Renal pelvis (tissue), 4 donors: ENCODE data around the gene TGM6. TPM values are rescaled to one million over a fixed set of nuclear protein-coding genes. Genes with fewer than 3 reads are reported as not detected.

ENCODE experiments used
- DNase-seq: peaks from one replicate; pipeline ENCODE4 v3.0.0-alpha.2; 2013
- polyA plus RNA-seq, 3 donors: library from polyadenylated mRNA; unstranded; fragments of 120-200 nt; gene quantifications; one replicate each; pipeline ENCODE4 v1.2.1, GENCODE V29; 2013; ENCODE audit not compliant: insufficient read length in 3 of 3

Gene TGM6
- polyA plus RNA-seq, 3 donors: not detected

DNA sequence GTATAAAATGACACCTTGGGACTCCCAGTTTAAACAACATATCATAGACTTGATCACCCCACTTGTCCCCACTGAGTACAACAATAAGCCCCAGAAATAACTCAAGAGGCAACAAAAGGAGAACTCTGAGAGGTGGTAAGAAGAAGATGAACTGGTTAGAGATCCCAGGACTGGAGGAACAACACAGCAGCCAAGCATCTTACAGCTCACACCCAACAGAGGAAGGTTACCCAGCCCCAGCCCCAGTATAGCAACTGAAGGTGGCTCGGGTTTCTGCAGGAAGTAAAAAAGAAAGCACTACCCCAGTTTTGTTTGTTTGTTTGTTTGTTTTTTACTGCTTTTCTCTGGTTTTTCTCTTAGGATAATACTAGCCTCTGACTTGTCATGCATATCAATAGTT, 17.1 kb upstream of the TGM6 start:
- no peak for DNase-seq

DNA sequence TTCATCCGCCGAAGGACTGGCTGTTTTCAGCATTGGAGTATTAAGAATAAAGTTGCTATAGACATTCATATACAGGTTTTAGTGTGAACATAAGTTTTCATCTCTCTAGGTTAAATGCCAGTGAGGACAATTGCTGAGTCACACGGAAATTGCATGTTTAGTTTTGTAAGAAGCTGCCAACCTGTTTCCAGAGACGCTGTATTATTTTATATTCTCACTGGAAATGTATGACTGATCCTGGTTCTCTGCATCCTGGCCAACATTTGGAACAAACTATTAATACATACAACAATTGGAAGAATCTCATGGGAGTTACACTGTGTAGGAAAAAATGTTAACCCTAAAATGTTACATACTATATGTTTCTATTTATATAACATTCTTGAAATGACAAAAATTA, 16.7 kb upstream of the TGM6 start:
- DNase-seq: no peak

DNA sequence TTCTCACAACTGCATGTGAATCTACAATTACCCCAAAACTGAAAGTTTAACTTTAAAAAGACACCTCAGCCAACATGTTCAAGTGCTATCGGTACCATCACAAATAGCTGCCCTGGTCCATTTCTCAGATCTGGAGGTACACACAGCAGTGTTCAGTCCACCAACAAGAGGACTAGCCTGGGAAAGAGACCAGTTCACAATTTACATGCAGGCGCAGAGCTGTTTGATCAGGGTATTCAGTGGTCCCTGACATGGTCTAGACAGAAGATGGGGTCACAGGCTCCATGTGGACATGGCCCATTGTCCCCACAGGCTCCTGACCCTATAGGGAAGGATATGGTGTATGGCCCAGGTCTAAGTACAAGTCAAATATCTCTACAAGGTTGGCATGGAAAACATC, 15.6 kb upstream of the TGM6 start:
- no peak for DNase-seq

DNA sequence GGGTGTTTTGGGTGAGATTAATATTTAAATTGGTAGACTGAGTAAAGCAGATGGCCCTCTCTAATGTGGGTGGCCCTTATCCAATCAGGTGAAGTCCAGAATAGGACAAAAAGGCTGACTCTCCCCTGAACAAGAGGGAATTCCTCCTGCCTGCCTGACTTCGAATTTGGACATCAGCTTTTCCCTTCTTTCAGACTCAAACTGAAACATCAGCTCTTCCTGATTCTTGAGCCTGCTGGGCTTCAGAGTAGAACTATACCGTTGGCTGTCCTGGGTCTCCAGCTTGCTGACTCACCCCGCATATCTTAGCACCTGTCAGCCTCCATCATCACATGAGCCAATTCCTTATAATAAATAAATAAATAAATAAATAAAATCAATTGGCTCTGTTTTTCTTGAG, 15.0 kb upstream of the TGM6 start:
- no peak for DNase-seq

DNA sequence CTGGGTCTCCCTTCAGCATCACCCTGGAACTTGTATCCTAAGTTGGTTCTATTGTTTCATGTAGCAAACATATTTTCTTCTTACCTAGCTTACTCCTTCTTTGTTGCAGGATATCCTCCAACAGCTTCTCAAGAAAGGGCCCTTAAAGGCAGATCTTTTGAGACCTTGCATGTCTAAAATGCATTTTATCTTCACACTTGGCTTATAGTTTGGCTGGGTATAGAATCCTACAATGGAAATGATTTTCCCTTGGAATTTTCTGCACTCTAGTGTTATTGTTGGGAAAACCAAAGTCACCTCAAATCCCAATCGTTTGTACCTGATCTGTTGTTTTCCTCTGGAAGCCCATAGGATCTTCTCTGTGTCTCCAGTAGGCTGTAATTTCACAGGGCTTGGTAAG, 12.1 kb upstream of the TGM6 start:
- DNase-seq: no peak

DNA sequence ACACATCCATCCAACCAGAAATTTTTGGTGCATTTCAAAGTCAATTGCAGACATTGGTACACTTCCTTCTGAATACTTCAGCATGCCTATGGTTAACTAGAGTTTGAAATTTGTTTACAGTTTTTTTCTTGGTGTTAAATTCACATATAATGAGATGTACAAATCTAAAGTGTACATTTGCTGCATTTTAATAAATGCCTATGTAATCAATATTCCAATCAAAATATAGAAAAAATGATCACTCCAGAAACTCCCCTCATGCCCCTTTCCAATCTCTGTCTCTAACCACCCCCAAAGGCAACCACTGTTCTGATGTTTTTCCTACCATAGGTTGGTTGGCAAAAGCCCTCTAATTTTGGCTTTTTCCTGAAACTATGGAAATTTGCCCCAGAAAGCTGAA, 7.6 kb upstream of the TGM6 start:
- no peak for DNase-seq

DNA sequence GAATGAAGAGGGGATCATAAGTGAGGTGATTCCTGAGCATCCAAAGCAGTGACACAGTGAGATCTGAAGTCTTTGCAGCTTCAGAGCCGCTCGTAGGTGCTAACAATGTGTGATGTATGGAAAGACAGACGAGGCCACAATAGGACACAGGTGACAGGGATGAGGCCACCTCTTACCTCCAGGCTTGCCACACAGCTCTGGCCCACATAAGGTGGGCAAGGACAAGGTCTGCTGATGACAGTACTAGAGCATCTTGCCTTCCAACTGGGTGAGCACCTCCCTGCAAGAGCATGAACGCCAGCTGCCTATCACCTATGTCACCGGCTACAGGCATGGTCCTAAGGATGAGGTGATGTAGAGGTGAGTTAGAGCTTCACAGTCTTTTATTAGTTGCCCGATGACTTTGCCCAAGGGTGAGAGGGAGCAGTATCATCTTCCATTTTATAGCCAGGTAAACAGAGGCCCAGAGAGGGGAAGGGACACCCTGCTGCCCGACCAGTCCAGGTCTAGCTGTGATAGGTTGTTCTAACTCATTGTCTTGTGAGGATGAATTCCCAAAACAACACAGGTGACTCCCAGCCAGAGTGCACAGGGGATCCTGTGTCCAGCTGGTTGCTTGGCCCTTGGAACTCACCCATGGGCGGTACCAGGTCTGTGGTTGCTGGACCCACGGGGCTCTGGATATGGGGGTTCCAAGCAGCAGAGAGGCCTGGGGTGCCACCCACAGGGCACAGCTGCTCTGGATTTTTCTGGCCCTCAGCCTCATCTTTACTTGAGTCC, 6.2 kb upstream of the TGM6 start:
- no peak for DNase-seq

DNA sequence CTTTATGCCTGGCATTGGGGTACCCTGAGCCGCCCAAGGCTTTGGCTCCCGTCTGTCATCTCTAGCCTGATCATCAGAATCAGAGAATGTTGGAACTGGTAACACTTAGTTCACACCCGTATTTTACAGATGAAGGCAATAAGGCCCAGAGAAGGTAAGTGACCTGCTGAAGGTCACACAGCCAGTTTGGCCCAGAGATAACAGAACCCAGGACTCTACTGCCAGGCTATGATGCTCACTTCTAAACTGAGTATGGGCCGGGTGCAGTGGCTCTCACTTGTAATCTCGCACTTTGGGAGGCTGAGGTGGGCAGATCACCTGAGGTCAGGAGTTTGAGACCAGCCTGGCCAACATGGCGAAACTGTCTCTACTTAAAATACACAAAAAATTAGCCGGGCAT, 1.8 kb upstream of the TGM6 start:
- DNase-seq: no peak

DNA sequence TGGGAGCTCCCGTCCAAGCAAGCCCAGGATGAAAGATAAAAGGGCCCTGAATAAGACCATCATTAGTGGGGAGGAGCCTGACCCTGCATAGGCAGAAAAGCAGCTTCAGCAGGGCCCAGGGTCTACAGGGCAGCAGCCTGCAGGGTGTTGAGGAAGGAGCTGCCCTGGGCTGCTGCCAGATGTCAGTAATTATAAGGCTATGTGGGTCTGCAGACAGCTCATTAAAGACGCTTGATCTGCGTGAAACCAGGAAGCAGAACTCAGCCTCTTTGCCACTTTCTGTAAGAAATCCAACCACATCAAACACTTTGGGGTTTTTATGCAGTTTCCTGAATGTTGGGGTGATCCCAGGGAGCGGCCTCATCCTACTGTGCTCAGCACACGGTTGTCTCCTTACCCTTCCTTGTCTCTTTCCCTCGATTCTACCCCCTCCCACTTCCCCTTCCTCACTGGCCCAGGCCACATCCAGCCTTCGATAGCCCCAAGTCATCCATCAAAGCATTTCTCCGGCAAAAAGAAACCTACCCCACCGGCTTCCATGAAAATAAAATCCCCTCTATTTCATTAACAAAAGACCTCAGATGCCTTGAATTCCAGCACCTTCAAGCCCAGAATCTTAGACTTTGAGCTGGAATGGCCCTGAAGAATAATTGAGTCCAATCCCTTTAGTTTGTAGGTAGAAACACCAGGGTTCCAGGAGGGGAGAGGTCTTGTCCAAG, 1.0 kb upstream of the TGM6 start:
- DNase-seq: no peak

DNA sequence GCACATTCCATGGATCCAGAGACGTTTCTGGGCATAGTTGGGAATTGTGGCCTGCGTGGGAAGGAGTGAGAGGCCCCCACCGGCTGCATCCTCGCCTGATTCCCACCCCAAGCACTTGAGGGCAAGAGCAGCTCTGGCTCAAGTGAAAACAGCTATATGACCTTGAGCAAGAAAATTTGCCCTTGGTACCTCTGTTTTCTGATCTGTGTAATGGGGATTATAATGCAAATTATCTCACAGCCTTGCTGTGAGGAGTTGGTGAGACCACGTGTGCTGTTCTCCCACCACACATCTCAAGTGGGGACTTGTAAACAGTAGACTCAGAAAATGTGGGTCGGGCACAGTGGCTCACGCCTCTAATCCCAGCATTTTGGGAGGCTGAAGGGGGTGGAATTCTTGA, 602 bp downstream of the TGM6 start:
- no peak for DNase-seq

DNA sequence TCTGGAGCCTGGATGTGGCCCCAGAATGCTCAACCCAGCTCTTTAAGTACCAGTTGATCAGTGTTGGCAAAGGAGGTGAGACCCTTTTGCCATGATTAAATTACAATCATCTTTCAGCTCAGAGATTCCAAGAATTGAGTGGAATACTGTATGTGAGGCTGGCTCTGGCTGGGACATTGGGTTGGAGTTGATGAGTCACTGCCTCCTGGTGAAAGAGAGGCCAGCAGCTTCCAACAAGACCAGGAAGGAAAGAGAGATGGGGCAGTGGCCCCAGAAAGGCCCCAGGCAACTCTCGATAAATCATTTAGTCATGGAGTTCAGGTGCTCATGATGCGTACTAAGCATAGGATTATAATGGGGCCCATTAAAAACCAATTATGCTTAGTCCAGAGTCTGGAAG, 2.1 kb downstream of the TGM6 start:
- DNase-seq: no peak

DNA sequence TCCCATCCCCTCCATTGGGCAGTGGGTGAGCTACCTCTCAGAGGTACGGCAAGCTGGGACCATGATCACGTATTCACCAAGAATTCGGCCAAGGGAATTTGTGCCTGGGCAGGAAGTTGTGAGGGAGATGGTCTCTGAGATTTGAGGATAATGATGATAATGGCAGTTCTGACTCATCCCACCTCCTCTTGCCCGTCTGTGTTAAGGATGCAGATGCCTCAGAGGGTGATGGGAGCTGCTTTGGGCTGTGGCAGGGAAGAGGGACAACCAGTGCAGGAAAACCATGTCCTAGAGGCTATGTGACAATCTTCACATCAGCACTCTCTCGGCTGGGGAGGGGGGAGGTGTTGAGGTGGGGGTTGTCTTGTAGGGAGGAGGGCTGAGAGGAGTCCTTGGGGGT, 4.3 kb downstream of the TGM6 start:
- no peak for DNase-seq

DNA sequence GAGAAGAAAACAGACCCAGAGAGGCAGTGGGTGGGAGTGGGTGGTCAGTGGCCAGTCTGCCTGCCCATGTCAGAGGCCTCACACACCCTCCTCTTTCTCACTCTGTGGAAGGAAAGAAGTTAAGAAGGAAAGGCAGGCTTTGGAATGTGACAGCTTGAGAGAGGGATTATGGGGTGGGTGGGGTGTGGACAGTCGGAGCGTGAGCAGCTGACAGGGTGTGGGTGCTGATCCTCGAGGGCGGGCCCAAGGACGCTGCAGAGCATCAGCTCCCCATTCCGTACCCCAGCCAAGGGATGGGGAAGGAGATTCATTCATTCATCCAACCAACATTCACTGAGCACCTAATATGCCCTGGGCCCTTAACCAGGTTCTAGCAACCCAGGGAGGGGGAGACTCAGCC, 4.8 kb downstream of the TGM6 start:
- no peak for DNase-seq

DNA sequence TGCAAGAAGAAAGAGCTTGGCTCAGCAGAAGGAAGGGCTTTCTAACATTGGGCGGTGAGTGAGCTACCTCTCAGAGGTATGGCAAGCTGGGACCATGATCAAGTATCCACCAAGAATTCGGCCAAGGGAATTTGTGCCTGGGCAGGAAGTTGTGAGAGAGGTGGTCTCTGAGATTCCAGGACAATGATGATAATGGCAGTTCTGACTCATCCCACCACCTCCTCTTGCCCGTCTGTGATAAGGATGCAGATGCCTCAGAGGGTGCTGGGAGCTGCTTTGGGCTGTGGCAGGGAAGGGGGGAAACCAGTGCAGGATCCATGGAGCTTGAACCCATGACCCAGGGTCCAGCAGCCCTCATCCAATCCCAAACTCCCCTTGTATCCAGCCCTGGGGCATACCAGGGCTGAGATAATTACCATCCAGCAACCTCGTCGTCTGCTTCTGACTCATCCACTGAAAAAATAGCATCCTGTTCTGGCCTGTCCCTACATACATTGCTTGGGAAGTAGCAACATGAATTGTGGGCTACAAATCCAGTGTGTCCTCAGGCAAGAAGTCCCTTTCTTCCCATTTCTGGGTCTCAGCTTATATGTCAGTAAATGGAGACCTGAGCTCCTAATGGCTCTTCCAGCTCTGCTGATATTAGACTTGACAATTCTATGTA, 5.9 kb downstream of the TGM6 start:
- DNase-seq: no peak

DNA sequence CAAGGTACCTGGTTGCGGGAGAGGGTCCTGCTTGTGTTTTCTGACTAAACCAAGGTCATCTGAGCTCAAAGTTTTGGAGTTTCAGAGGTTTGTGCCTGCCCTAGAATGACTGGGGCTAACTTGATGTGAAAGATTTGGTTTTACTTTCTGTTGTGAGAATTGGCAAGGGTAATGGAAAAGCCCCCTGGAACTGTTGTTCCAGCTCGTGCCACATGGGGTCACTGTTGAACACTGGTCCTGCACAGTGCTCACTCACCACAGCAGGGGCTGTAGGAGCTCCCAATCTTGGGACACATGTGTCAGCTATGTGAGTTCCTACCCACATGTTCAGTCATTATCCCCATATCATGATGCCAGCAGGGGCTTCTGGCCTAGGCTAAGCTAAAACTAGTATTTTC, 6.5 kb downstream of the TGM6 start:
- DNase-seq: peak; percentile 5

DNA sequence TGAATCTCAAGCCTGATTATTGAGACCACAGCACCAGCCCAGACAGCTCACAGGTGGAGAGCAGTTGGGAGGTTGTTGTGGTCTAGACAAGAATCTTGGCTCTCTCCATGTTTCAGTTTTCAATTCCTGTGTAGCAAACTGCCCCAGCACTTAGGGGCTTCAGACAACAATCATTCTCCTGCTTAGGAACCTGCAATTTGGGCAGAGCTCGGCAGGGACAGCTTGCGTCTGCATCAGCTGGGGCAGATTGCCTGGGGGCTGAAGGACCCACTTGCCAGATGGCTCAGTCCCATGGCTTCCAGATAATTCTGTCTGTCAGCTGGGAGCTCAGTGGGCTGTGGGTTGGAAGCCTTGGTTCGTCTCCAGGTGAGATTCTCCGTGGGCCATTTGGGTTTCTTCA, 6.9 kb downstream of the TGM6 start:
- no peak for DNase-seq

DNA sequence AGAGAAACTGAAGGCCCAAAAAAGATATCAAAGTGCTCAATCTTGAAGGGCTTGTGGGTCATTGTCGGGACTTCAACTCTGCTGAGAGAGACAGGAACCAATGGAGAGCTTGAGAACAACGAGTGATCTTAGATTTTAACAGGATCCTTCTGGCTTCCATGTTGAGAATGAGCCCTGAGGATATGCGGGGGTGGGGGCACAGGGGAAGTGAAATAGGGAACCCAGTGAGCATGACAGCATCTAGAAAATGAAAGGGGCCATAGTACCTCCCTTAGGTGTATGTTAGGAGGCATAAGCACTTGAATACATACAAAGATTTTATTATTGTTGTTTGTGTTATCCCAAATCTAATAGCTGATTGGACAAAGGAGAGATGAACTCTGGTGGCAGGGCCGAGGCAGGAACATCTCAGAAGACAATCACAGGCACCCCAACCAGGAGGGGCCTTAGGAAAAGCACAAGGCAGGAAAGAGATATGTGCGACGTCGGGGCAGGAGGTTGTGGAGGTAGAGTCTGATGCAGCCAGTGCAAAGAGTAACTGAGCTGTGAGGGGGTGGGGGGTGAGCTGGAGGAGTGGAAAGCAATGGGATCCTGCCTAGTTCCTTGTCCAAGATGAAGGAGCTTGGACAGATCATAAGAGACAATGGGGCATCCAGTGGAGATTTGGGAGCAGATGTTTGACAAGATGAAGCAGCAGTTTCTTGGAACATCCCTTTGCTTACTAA, 10.4 kb downstream of the TGM6 start:
- DNase-seq: no peak

DNA sequence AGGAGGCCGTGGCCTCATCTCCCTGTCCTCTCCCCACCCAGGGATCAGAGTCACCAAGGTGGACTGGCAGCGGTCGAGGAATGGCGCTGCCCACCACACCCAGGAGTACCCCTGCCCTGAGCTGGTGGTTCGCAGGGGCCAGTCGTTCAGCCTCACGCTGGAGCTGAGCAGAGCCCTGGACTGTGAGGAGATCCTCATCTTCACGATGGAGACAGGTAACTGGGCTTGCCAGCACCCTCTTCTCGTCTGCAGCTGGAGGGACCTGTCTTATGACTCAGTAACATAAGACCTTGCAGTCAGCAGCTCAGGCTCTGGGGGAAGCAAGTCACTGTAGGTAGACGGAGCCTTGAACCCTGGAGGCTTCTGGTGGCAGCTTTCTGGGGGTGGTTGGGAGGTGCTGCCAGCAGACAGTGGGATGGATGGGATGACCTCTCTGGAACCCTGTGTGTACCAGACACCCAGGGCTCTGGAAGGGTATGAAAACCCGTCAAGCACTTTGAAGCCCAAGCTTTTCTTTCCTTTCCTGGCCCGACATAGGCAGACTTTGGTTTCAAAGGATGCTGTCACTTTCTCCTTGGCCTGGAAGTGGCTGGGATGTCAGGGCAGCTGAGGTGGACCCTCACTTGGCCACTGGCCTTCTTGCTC, 13.8 kb downstream of the TGM6 start:
- DNase-seq: no peak

DNA sequence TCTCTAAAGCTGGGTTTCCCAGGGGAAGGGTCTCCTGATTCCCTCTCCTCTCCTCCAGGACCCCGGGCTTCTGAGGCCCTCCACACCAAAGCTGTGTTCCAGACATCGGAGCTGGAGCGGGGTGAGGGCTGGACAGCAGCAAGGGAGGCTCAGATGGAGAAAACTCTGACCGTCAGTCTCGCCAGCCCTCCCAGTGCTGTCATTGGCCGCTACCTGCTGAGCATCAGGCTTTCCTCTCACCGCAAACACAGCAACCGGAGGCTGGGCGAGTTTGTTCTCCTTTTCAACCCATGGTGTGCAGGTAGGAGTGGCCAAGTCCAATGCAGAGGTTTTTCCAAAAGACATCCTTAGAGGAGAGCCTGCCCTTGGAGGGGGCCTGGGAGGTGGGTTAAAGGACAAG, 14.4 kb downstream of the TGM6 start:
- no peak for DNase-seq

DNA sequence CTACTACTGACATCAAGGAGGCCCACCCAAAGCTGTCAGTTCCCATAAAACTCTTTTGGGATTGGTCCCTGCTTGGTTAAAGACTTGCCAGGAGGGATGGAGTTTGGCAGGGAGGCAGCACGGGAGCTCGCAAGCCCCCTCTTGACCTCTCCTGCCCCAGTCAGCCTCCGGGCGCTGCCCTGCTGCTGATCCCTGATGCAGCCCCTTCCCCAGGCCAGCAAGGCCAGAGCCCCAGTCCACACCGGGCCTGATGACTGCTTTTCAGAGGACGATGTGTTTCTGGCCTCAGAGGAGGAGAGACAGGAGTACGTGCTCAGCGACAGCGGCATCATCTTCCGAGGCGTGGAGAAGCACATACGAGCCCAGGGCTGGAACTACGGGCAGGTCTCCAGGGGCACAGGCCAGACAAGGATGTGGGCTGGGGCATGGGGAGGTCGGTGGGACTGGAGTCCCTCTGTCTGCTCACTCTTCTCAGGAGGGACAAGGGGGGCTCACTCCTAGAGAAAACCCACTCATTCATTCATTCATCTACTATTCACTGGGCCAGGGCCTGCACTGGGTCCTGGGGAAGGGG, 15.6 kb downstream of the TGM6 start:
- DNase-seq: no peak

DNA sequence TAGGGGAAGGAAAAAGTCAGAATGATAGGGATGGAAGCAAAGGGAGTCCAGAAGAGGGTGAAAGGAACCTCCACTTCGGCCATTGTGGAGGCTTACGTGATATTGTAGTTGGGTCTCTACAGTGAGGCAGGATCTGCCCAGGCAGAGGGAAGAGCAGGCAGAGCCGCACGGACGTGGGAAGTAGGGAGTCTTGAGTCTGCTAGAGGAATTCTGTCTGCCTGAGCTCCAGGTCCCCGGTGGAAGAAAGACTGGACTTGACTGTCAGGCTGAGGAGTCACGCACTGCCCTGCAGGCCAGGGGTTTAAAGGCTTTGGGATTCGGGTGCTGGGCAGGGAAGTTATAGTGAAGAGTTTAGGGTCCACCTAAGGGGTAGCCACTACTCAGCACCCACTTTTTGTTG, 16.4 kb downstream of the TGM6 start:
- no peak for DNase-seq
